ENCODE data around the gene SERPINA9.
"Not testable (repeated sequence)": the region's sequence is repeated elsewhere in the genome, so short reads cannot be mapped to it uniquely, and the experiment has no call there.

The SERPINA9 gene

DNA sequence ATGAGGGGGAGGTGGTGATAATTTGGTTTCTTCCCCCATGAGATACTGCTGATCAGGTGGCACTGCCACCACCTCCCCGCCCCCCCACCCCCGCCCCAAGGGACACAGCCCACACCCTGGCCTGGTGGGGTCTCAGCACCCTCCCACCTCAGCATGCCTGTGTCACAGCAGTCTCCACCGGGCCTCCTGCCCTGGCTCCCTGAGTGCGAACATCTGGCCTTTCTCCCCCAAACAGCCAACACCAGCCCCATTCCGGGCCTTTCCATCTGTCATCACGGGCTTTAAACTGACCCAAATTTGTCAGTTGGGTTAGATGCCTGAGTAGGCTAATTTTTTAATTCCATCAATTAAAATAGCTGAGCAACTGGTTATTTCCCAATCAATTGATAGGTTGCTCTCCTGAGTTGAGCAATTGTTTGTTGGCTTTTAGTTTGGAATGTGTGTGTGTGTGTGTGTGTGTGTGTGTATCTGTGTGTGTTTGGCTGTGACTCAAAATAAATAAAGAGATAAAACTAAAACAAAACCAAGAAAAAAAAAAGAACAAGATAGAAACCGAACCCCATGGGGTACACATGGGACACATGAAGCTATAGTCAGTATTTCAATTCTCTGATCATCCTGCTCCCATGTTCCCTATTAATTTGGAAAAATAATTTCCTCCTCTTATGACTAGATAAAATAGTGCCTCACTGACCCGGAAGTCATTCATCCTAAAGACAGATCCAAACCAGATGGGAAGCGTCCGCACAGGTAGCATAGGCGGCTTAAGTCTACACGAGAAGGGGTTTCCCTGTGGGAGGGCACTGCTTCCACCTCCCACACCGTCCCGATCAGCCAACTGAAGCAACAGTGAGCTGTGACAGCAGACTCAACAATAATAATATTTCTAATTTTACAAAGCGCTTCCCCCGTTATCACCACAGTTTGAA is 25.9 kb upstream of the SERPINA9 start:
- H3K36me3 Mint-ChIP-seq (ENCODE audit: low read depth): no peaks in the 10 kb centered on the region
- no peak for DNase-seq
- no peak overlapping the region for H3K27ac Mint-ChIP-seq
- no peak overlapping the region for H3K4me3 Mint-ChIP-seq
- no peaks in the 10 kb centered on the region for H3K4me1 Mint-ChIP-seq
- H3K9me3 Mint-ChIP-seq: no peaks in the 10 kb centered on the region
- no peak for ATAC-seq
- H3K27me3 Mint-ChIP-seq: peaks cover 7% of the 10 kb centered on the region

DNA sequence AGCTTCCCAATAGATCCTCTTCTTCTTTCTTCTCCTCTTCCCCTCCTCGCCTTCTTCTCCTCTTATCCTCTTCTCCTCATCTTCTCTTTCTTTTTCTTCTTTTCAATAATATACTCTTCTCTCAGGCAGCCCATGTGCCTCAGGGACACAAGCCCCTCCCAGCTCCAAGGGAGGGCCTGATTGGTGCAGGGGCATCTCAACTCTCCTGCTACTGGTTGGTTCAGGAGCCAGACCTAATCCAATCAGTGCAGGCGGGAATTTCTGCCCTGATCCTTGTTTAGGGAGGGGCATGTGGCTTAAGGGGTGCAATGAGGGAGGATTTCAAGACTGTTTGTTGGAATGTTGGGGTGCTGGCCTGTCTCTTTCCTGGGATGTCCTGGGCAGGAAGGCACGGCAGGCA is 24.3 kb upstream of the SERPINA9 start:
- no peaks in the 10 kb centered on the region for H3K36me3 Mint-ChIP-seq (ENCODE audit: low read depth)
- H3K9me3 Mint-ChIP-seq: no peaks in the 10 kb centered on the region
- no peak for ATAC-seq
- no peaks in the 10 kb centered on the region for H3K4me1 Mint-ChIP-seq
- H3K27ac Mint-ChIP-seq: no peak overlapping the region
- H3K27me3 Mint-ChIP-seq: peaks cover 8% of the 10 kb centered on the region
- H3K4me3 Mint-ChIP-seq: no peak overlapping the region
- DNase-seq: no peak

DNA sequence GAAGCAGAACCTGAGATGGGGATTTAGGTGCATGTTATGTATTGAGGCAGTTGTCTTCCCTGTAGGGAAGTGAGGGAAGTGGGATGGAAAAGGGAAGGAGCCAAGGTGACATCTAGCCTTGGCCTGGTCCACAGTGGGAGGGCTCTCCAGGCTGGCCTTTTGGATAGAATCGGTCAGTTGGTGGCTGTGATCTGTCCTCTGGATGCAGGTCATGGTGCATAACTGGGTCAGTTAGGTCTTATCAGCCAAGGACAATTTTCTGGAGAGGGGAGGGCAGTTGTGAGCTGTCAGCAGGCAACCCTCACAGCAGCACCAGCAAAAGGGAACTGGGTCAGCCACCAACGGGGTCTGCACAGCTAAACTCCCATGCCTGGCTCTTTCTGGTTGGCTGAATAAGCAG is 23.7 kb upstream of the SERPINA9 start:
- no peak for DNase-seq
- Mint-ChIP-seq H3K27me3 (peaks cover 9% of the 10 kb centered on the region), H3K36me3 (ENCODE audit: low read depth) (no peaks in the 10 kb centered on the region)

DNA sequence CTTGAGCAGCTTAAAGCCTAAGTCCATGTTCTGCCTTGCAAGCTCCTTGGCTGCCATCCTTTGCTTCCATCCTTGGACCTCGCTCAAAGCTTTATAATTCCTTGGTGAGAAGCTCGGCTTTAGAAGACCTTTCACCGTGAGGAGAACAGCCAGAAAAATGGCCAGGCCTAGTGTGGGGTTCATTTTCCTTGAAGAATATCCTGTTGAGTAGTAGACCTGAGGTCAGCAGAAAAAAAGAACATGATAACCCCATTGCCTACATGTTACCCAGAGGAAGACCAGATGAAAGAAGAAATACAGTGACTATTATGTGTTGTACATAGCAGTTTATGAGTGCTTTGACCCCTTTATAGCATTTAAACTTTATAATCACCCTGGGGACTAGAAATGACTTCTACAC is 22.2 kb upstream of the SERPINA9 start:
- Mint-ChIP-seq H3K4me1 (no peaks in the 10 kb centered on the region), H3K9me3 (no peaks in the 10 kb centered on the region), H3K27me3 (peaks cover 9% of the 10 kb centered on the region), H3K36me3 (ENCODE audit: low read depth) (no peaks in the 10 kb centered on the region), H3K27ac (no peak overlapping the region), H3K4me3 (no peak overlapping the region)
- ATAC-seq: no peak
- no peak for DNase-seq

More for the DNA sequence above, 23.7 kb upstream of the SERPINA9 start:
- Mint-ChIP-seq H3K9me3 (no peaks in the 10 kb centered on the region), H3K27ac (no peak overlapping the region), H3K4me3 (no peak overlapping the region), H3K4me1 (no peaks in the 10 kb centered on the region)
- no peak for ATAC-seq

DNA sequence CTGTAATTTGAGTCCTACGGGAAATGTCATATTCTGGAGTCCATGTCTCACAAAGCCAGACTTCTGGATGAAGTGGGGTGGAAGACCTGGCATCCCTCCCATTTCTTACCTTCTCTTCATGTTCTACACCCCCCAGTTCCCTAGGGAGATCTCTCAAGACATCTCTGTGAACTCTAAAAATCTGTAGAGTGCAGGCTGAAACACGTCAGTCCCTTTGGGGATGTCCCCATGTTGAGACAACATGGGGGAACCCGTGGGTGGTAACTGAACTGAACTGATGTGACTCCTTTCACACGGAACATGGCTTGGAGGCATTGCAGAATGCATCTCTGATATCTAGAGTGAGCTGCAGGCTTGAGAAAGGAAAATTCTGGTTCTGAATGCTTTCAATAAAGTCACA is 18.1 kb upstream of the SERPINA9 start:
- ATAC-seq: no peak
- H3K4me3 Mint-ChIP-seq: no peak overlapping the region
- no peak overlapping the region for H3K27ac Mint-ChIP-seq
- no peaks in the 10 kb centered on the region for H3K4me1 Mint-ChIP-seq
- DNase-seq: no peak
- peaks cover 6% of the 10 kb centered on the region for H3K27me3 Mint-ChIP-seq
- H3K36me3 Mint-ChIP-seq (ENCODE audit: low read depth): no peaks in the 10 kb centered on the region
- H3K9me3 Mint-ChIP-seq: no peaks in the 10 kb centered on the region

DNA sequence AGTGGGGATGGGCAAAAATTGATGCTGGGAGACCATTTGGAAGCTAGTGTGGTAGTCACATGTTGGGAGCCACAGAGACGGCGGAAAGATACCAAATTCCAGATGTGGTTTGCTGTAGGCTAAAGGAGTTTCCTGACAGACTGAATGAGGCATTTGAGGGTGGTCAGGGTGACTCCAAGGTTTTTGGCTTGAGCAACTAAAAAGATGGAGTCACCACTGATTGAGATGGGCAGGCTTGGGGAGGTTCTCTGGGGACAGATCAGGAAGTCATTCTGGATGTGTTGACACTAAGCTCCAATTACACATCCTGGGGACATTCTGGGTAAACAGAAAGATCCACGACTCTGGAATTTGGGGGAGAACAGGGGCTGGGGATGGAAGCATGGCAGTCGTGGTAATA is 15.5 kb upstream of the SERPINA9 start:
- Mint-ChIP-seq H3K36me3 (ENCODE audit: low read depth) (no peaks in the 10 kb centered on the region), H3K27me3 (peaks cover 8% of the 10 kb centered on the region), H3K27ac (no peak overlapping the region), H3K4me3 (no peak overlapping the region), H3K4me1 (no peaks in the 10 kb centered on the region), H3K9me3 (no peaks in the 10 kb centered on the region)
- no peak for DNase-seq
- no peak for ATAC-seq

DNA sequence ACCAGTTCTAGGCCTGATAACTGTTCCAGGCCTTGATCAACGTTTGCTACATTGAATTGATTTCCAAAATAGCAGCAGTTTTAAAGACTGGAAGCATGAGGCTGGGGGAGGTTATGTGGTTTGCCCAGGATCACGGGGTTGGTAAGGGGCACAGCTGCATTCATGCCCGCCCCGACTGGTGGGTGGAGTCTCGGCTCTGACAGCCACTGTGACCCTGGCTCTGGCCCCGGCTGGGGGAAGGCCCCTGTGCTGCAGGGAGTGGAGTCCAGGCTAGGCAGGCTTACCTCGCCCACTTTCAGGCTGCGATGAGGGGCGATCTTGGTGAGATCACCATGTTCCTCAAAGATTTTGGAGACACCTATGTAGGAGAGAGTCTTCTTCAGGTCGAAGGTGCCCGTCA is 13.3 kb upstream of the SERPINA9 start:
- Mint-ChIP-seq H3K4me3 (no peak overlapping the region), H3K36me3 (ENCODE audit: low read depth) (no peaks in the 10 kb centered on the region), H3K27ac (no peak overlapping the region), H3K9me3 (no peaks in the 10 kb centered on the region), H3K27me3 (peaks cover 9% of the 10 kb centered on the region), H3K4me1 (peaks cover 2% of the 10 kb centered on the region)
- ATAC-seq (no peak), DNase-seq (no peak)

DNA sequence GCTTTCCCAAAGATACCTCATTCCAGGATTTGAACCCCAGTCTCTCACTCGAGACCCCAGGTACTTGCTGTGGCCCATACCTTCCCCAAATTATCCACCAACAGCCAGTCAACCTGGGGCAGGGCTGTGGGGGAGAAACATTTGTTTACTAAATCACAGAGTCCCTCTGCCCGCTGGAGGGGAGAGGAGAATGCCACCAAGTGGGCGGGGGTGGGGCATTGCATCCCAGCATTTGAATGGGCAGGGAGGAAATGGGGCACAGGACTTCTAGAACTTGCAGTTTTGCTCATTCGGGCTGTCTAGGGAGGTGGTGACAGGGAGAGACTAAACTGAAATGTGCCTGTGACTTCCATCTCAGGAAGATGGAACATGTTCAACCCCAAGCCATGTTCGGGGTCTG is 10.9 kb upstream of the SERPINA9 start:
- H3K27ac Mint-ChIP-seq: no peak overlapping the region
- ATAC-seq: no peak
- H3K27me3 Mint-ChIP-seq: peaks cover 9% of the 10 kb centered on the region

DNA sequence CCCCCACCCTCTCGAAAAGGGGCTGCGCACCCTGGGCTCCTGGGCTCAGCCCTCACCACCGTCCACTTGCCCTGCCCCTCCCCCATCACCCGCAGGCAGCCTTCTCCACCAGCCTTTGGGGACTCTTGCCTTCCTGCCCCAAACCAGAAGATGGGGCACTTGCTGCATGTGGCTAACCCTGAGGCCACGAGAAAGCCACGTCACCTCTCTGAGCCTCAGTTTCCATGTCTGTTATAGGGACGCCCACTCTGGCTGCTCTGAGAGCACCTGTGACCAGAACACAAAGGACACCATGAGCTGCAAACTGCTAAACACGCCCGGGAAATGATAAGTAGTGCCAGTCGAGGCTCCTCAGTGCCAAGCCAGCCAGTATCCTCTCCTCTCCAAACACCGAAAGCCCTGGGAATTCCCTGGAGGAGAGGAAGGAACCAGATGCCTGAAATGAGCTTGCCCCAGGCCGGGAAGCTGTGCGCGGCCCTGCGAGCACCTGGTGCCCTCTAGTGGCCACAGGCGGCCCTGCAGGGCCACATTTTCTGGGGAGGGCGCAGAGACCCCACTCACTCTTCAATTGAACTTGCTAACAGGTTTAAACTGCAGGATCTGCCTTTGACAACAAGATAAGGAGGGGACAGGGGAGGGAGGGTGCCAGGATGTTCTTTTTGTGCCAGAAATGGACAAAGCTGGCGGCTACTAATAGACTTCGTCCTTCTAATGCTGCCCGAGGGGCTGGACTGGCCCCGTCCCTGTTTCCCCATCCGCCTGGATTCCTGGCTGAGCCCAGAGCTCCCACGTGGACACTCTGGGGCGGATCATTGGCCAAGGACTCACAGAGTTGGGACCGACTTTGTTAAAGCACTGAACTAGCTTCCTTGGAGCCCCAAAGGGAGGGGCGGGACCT is 10.2 kb upstream of the SERPINA9 start:
- peak; percentile 51 for DNase-seq
- Mint-ChIP-seq H3K27me3 (peaks cover 9% of the 10 kb centered on the region), H3K27ac (no peak overlapping the region), H3K9me3 (no peaks in the 10 kb centered on the region), H3K4me3 (no peak overlapping the region), H3K36me3 (ENCODE audit: low read depth) (no peaks in the 10 kb centered on the region), H3K4me1 (peaks cover 2% of the 10 kb centered on the region)
- no peak for ATAC-seq

More for the DNA sequence above, 10.9 kb upstream of the SERPINA9 start:
- Mint-ChIP-seq H3K36me3 (ENCODE audit: low read depth) (no peaks in the 10 kb centered on the region), H3K4me1 (peaks cover 2% of the 10 kb centered on the region), H3K4me3 (no peak overlapping the region), H3K9me3 (no peaks in the 10 kb centered on the region)
- DNase-seq: no peak

DNA sequence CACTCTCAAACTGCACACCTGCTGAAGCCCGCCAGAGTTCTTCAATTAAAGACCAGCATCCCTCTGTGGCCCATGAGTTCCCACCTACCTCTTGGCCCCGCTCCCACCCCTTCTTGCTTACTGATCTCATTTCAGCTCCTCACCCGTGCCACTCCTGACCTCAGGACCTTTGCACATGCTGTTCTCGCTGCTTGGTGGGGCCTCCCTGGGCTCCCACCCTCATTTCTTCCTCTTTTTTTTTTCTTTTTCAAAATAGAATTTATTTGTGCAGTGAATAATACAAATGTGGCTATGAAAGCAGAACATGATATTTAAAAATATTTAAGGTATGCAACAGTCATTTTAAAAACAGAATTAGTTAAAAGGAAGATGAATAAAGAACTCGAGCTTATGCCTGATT is 8.5 kb upstream of the SERPINA9 start:
- no peak overlapping the region for H3K27ac Mint-ChIP-seq
- no peak for DNase-seq
- peaks cover 2% of the 10 kb centered on the region for H3K4me1 Mint-ChIP-seq
- no peak overlapping the region for H3K4me3 Mint-ChIP-seq
- ATAC-seq: no peak
- H3K27me3 Mint-ChIP-seq: peaks cover 9% of the 10 kb centered on the region
- H3K9me3 Mint-ChIP-seq: peaks cover under 1% of the 10 kb centered on the region
- H3K36me3 Mint-ChIP-seq (ENCODE audit: low read depth): no peaks in the 10 kb centered on the region

DNA sequence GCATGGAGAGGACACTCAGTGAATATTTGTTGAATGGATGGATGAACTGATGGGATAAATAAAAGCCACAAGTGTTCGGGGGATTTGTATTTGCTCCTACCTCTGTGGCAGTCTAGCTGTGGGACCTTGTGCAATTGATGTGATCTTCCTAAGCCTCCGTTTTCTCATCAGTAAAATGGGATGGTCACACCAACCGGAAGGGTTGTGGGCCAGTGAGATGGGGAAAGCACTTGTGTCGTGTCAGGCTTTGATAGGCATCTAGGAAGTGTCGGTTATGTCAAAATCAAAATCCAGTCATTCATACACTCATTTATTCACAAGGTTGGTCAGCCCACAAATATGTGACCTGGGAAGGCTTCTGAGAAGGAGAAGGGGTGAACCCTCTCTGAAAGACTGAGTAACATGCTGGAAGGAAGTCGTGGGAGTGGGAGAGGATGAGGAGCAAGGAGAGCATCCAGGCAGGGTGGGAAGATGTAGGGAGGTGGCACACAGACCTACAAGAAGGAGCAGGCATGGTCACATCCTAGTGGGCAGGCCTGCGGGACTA is 7.8 kb upstream of the SERPINA9 start:
- no peaks in the 10 kb centered on the region for H3K36me3 Mint-ChIP-seq (ENCODE audit: low read depth)
- no peak overlapping the region for H3K27ac Mint-ChIP-seq
- peaks cover 8% of the 10 kb centered on the region for H3K9me3 Mint-ChIP-seq
- H3K4me1 Mint-ChIP-seq: peaks cover 2% of the 10 kb centered on the region
- no peak for DNase-seq
- H3K27me3 Mint-ChIP-seq: peaks cover 9% of the 10 kb centered on the region
- no peak overlapping the region for H3K4me3 Mint-ChIP-seq
- ATAC-seq: no peak

DNA sequence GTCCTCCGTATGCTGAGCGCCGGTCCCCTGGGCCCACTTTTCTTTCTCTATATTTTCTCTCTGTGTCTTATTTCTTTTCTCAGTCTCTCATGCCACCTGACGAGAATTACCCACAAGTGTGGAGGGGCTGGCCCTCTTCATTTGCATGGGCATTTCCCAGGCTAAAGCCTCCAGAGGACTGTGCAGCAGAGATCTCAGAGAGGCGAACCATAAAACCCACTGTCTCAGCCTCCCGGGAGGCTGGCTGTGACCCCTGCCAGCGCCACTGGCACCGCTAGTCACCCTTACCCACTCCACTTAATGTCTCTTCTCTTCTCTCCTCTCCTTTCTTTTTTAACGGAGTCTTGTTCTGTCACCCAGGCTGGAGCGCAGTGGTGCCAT is 7.1 kb upstream of the SERPINA9 start:
- H3K27me3 Mint-ChIP-seq: peaks cover 9% of the 10 kb centered on the region
- no peak for DNase-seq
- H3K9me3 Mint-ChIP-seq: peaks cover 15% of the 10 kb centered on the region
- no peak overlapping the region for H3K4me3 Mint-ChIP-seq
- no peak for ATAC-seq
- H3K36me3 Mint-ChIP-seq (ENCODE audit: low read depth): no peaks in the 10 kb centered on the region
- H3K27ac Mint-ChIP-seq: no peak overlapping the region
- peaks cover 2% of the 10 kb centered on the region for H3K4me1 Mint-ChIP-seq

DNA sequence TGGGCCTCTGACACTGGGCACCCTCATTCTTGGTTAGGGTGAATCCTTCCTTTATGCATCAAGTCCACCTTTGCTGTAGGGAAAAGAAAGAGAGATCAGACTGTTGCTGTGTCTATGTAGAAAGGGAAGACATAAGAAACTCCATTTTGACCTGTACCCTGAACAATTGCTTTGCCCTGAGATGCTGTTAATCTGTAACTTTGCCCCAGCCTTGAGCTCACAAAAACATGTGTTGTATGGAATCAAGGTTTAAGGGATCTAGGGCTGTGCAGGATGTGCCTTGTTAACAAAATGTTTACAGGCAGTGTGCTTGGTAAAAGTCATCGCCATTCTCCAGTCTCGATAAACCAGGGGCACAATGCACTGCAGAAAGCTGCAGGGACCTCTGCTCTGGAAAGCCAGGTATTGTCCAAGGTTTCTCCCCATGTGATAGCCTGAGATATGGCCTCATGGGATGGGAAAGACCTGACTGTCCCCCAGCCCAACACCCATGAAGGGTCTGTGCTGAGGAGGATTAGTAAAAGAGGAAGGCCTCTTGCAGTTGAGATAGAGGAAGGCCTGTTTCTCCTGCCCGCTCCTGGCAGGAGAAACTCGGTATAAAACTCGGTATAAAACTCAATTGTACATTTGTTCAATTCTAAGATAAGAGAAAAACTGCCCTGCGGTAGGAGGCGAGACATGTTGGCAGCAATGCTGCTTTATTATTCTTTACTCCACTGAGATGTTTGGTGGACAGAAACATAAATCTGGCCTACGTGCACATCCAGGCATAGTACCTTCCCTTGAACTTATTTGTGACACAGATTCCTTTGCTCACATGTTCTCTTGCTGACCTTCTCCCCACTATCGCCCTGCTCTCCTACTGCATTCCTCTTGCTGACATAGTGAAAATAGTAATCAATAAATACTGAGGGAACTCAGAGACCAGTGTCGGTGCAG is 6.4 kb upstream of the SERPINA9 start:
- ATAC-seq; H3K27me3 Mint-ChIP-seq; H3K4me1 Mint-ChIP-seq; H3K27ac Mint-ChIP-seq; H3K4me3 Mint-ChIP-seq; H3K36me3 Mint-ChIP-seq (ENCODE audit: low read depth); DNase-seq: not testable (repeated sequence)
- peaks cover 18% of the 10 kb centered on the region for H3K9me3 Mint-ChIP-seq
